HTERT RPE-1 (cell line): Measurements from ENCODE around the gene SNAP47.

ENCODE experiments used
- in situ Hi-C: fragments of 300-500 bp; cut with MboI; formaldehyde crosslinking; loops from 4 replicates; pipeline ENCODE4 v1.14.3; 2020; ENCODE audit warnings: low sequenced_read_pairs

Gene SNAP47

DNA sequence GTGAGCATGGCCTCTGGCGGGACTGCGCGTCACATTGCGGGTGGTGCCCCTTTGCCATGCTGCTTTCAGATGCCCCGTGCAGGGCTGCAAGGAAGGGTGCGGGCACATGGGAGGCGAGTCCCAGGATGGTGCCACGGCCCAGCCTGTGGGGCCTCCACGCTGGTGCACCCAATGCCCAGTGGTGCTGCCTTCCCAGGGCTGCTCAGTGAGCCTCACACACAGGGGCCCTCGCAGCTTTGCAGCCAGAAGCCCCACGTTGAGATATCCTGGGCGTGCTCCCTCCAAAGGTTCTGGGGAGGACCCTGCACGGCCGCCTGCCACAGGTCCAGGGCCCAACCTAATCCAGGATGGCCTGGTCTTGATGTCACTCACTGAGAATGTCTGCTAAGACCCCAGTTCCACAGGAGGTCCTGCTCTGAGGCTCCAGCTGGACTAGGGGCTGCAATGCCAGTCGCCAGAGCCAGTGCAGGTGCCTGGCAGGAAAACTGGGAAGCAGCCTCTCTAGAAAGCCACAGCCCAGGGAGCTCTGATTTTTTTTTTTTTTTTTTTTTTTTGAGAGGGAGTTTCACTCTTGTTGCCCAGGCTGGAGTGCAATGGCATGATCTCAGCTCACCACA, 46.2 kb downstream of the SNAP47 start:
- in situ Hi-C loops: no loop called here

DNA sequence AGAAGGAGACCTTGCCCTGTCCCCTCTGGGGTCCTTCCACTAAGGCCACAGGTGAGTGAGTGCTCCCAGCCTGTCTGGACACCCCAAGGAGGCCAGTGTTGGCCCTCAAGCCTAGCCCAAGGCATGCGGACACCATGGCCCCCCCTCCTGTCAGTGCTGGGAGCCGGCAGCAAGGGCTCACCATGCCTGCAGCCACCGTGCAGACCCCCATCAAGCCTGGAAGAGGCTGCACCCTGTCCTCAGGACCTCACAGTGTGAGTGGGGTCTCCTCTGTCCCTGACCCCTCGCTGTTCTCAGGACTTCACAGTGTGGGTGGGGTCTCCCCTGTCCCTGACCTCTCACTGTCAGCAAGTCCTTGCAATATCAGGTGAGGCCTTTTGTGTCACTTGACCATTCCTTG, 47.0 kb downstream of the SNAP47 start:
- in situ Hi-C loops: no loop called here

DNA sequence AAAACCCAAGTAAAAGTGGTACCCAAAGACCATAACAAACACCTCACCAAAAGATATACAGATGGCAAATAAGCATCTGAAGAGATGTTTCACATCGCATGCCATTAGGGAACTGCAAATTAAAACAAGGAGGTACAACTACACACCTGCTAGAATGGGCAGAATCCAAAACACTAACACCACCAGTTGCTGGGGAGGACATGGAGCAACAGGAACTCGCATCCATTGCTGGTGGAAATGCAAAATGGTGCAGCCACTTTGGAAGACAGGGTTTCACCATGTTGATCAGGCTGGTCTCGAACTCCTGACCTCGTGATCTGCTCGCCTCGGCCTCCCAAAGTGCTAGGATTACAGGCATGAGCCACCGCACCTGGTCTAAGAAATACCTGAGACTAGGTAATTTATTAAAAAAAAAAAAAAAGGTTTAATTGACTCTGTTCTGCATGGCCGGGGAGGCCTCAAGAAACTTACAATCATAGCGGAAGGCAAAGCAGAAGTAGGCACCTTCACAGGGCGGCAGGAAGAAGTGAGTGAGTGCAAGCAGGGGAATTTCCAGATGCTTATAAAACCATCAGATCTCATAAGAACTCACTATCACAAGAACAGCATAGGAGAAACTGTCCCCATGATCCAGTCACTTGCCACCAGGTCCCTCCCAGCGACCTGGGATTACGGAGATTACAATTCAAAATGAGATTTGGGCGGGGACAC, 50.0 kb downstream of the SNAP47 start:
- in situ Hi-C loops: no loop called here

DNA sequence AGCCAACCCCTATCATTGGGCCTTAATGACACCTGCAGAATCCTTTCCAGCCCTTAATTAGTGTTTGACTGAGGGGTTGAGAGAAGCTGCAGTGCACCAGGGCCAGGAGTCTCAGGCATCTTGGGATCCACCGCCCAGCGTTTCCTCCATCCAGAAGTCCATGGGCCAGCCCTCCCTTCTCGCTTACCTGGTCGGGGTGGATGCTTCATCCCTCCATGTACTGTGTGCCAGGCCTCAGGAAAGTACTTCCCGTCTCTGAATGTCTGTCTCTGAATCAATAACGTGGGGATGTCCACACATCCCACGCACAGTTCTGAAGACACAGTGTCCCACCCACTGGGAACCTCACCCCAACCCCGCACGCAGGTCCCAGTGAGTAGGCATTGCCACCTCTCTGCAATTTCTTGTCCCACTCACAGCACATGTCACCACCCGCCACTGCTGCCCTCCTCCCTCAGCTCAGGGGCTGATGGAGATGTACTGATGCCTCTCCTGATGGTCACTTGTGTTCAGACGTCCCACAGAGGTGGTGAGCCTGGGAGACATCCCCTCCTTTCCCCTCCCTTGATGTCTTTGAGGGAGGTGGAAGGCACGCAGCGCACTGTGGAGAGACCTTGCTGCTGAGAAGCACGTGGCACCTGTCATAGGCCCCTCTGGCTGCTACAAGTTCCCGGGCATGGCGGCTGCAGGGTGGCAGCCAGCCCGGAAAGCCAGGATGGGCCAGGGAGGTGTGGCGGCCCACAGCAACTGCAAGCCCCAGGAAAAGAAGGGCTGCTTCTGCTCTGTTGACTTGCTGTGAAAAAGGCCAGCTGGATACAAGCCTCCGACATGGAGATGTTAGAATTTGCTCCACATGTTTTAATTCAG, 50.8 kb downstream of the SNAP47 start:
- in situ Hi-C loops: no loop called here

DNA sequence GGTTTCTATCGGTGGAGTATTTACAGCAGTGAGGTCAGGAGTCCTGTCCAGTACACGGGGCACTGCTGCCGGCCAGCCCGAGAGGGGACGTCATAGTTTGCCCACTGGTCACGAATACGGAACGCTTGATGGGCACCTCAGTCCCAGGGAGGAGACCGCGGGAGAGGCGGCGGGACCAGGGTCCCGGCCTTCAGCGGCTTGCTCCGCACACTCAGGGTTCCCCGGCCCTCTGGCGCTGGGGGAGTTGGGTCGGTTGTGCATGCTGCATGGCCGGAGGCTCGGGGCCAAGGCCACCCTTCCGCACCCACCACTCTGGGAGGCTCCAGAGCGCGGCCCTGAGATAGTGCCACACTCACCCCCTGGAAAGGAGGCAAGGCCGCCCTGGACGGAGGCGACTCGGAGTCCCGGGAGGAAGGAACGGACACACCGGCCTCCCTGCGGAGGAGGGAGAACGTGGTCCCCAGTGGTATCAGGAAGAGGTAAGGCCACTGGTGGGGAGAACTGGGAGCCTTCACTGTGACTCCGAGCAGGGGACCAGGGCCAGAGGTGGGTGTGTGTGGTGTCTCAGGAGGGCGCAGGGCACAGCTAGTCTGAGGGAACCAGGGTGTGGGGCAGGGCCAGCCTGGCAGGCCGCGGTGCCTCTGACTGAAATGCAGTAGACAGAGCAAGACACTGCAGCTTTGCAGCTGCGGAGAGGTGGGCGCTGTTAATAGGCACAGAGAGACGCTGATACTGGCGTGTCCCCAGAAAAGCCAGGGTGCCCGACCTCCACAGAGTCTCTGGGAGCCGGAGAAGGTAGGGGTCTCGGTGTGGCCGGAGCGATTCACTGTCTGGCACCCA, 51.7 kb downstream of the SNAP47 start:
- in situ Hi-C loops: no loop called here

DNA sequence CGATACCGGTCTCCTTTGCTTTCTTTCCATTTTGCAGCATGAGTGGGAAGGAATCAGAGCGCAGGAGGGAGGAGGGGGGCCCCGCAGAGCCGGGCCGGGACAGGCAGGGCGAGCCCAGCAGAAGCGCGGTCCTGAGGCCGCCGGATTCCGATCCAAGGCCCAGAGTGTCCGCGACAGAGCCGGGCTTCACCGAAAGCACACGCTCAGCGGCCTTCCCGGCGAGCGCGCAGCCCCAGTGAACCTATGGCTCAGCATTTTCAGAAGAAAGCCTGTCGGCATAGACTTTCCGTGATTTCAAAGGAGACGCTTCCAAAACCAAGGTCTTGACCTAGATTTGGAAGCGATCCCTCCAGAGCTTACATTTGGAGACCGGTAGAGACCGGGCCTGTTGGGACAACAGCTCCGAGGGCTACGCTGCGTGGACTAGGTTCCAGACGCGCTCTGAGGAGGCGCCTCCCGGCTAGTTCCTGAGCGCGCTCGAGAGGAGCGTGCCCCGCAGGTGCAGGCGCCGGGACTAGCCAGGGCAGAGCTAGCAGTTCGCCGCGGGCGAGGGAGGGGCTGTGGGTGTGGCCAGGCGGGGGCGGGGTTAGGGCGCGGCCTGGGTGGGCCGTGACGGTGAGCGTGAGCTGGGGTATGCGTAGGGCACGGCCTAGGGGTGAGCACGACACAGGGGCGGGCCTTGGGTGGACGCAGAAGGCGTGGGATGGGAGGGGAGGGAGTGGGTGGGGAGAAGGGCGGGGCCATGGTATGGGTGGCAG, 52.5 kb downstream of the SNAP47 start:
- in situ Hi-C loops: no loop called here

DNA sequence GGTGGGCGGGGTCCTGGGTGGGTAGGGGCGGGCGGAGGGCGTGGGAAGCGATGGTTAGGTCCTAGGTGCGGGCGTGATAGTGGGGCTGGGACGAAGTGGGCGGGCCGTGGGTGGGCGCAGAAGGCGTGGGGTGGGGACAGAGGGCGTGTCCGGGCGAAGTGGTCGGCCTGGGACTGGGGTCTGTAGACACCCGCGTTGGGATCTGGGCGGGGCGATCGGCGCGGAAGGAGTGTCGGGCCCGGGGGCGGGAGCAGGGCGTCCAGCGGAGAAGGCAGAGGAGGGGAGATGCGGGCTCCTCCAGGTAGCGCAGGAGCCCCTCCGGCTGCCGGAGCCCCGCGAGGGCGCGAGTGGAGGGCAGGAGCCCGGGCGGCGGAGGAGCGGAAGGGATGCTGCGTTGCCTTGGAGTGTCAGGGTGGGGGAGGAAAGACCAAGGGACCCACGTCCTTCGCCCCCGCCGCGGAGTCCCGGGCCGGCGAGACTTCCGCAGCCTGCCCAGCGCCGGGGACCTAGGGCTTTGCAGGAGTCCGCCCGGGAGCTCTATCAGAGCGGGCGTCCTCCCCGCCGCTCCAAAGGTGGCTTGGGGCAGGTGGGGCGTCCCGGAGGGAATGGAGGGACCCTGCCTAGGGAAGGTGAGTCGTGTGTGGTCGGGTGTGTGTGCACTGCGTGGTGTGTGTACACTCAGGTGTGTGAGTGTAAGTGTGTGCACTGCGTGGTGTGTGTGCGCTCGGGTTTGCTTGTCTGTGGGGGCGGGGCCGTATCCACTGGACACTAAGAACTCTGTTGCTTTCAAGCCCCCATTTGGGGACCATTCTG, 53.2 kb downstream of the SNAP47 start:
- in situ Hi-C loops: no loop called here

DNA sequence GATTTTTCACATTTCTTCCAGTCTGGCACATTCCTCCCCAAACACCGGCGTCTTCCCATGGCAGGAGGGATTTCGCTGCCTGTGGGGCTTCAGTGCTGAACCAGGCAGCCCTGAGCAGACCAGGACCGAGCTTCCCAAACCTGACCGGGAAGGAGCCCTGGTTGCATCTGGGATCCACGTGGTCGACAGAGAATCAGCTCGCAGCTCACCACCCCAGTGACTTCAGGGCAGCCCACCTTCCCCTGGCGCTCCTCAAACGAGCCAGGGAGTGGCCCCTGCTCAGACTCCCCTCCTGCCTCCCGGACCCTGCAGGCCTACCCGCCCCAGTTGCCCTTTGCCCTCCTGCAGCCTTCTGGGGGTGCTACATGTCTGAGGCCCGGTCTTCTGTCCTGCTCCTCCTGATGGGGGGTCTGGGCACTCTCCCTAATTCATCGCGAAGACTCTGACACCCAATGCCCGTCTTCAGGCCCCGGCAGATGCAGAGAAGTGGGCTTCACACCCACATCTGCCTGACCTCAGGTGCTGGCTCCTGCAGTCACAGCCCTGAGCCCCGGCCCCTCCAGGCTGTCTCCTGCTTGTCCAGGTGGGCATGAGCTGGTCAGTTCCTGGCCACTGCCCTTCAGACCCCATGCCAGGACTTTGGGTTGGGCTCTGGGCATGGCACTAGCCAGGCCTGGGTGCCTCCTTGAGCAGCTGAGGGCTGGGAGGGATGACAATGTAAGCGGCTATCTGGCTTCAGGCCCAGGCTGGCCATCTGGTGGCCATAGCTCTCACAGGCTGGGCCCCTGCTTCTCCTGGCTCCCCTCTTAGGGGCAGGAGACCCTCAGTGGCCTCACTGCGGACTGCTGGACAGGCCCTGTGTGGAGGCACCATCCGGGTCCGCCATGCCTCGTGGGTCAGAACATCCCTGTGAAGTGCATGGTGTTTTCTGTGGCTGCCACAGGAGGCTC, 54.1 kb downstream of the SNAP47 start:
- in situ Hi-C loops: no loop called here

DNA sequence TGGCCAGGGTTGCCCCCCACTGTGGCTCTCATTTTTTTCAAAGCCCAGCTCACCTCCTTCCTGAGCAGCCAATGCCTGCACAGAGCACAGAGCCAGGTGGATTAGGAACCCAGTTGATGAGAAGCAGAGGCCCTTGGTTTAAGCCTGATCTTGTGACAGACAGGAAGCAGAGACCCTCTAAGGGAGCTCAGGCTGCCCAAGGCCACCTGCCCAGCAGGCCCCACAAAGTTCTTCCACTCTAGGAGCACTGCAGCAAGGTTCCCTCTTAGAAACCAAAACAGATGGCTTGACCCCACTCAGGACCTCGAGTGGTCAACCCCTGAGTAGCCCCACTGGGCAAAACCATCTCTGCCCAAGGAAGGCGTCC, 54.8 kb downstream of the SNAP47 start:
- in situ Hi-C loops: no loop called here

DNA sequence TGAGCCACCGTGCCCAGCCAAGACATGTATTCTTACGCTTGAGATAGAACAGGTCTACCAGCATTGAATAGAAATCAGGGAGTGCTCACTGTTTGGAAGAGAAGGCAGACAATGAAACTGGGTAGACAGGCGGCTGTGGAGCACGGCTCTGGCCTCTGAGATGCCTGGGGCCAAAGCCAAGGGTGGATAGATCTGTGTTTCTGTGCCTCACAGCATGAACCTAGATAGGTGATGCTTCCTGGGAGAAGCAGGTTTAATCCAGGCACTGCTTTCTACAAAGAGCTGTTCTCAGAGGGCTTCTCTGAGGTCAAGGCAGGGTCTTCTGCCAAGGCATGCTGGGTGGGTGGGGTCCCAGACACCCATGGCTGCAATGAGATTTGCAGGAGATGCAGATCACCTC, 55.6 kb downstream of the SNAP47 start:
- in situ Hi-C loops: no loop called here

DNA sequence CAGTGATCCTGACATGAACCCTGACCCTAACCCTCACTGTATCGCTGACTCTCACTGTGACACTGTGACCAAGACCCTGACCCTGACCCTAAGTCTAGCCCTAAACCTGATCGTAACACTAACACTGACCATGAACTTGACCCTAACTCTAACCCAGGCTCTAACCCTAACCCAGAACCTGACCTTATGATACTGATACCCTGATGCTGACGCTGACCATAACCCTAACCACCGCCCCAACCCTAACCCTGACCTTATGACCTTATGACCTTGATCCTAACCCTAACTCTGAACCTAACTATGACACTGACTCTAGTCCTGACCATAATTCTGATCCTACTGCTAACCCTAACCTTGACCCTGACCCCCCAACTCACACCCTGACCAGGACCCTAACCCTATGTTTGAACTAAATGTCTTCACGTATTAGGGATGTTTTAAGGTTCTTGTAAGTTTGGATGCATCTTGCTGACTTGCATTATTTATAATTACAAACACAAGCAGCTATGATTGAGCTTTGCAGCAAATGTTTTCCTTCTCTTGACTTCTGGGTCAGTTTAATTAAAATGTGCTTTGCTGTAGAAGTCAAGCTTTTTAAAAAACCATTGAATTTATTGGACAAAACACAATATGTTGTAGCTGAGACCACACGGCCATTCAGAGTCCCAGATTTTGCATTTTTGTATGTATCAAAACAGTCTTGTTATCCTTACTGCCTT, 56.3 kb downstream of the SNAP47 start:
- in situ Hi-C loops: no loop called here

DNA sequence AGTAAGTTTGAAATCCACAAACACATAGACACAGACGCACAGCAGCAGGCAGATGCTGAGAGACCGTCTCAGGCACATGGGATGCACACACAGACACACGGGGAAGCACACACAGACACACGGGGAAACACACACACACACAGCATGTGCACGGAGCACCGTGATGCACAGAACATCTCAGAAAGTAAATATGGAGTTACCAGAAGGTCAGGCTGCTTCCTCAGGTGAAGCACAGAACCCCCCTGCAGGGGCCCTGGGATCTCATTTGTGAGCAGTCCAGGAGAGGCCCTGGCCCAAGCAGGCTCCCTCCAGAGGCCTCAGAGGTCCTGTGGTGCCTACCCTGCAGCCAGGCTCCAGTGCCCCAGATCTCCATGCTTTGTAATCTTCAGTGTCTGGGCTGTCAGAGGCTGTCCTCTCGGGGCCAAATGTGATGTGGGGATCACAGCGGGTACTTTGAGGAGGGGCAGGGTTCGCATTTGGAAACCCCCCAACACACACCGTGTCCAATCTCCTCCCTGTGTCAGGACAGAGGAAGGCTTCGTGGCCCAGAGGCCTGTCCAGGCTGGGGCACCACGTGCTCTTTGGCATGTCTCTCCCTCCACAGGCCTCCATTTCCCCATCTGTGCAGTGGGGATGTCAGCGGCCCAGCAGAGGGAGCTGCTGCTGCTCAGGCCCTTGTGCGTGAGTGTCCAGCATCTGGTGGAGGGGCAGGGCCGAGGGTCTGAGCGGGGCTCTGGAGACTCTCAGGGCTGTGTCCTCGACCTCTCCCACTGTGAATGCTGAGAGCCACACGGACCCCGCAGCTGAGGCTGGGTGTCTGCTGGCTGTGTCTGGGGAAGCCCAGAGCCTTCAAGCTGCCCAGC, 57.2 kb downstream of the SNAP47 start:
- in situ Hi-C loops: no loop called here

DNA sequence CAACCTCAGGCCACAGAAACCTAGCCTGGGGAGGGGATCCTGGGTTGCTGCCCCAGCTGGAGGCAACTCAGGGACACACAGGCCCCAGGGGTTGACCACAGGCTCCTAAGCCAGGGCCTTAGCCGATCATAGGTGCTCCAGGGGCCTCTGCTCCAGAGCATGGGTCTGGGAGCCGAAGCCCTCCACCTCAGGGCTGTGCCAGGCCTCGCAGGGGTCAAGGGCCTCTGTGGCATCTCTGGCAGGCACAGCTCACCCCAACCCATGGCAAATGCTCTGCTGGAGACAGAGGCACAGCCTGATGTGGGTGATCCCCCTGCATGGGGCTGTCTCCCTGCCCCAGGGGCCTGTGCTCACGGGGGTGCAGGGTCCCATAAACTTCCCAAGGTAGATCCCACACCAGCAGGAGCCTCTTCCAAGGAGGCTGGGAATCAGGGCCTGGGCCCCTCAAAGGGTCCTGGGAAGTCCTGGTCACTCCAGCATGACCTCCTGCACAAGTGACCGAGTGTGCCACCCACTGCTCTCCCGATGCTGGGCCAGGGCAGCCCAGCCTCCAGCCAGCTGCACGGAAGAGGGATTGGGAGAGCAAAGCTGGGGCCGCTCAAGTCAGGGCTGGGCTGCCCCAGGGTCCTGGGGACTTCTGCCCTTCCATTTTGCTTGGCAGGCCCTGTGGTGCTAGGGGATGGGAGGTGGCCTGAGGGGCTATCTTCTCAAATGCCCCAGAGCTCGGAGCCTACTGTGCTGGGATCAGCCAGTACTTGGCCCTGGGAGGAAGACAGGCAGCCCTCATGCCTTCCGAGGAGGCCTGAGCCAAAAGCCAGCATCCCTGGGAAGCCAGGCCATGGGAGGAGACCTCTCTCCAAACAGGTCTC, 58.1 kb downstream of the SNAP47 start:
- in situ Hi-C loops: no loop called here

DNA sequence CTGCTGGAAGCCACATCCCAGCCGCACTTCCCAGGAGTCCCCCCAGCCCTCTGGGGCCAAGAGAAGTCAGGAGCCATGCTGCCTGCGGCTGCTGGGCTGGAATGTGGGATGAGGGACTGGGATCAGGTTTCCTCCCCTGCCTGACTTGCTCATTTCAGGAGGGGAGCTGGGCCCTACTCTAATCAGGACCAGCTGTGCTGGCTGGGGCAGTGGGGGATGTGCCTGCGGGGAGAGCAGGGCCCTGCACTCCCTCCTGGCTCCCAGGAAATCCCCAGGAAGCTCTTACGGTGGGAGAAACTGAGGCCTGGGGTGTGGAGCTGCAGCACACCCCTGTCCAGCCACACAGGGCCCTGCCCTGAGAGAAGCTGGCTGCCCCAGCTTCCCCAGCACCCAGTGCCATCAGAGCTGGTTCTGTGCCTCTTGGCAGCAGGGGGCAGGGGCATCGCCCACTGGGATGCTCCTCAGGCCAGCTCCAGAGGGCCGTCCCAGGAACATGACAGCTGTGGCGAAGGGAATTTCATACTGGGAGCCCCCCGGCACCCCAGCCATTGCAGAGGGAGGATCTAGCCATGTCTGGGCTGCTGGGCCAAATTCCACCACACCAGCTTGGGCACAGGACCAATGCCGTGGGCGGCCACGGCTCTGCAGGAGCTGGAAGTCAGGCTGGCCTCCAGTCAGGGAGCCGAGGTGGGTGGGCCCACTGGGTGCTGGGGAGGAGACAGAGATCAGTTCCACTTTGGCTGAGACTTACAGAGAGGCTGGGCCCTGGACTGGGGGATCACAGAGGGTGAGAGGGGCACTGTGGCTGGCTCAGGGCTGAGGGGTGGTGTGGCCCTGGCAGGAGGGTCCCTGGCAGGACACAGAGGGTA, 58.9 kb downstream of the SNAP47 start:
- in situ Hi-C loops: no loop called here

DNA sequence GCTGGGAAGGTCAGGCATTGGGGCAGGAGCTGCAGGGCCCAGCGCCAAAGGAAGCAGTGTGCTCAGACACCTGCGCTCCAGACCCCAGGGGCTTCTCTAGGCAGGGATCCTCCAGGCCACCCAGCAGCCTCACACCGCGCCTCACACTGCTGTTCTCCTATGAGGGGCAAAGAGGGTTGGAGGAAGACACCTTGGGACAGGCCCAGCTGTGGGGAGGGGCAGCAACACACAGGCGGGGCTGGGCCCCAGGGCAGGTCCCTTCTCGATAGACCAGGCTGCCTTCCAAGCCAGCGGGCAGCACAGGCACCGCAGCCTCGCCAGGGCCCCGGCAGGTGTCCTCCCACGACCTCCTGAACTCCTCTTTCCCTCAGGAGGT, 59.6 kb downstream of the SNAP47 start:
- in situ Hi-C loops: no loop called here
